Measurements from ENCODE around the gene MYO9A.
"Not testable (repeated sequence)": the region's sequence is repeated elsewhere in the genome, so short reads cannot be mapped to it uniquely, and the experiment has no call there.

The MYO9A gene

DNA sequence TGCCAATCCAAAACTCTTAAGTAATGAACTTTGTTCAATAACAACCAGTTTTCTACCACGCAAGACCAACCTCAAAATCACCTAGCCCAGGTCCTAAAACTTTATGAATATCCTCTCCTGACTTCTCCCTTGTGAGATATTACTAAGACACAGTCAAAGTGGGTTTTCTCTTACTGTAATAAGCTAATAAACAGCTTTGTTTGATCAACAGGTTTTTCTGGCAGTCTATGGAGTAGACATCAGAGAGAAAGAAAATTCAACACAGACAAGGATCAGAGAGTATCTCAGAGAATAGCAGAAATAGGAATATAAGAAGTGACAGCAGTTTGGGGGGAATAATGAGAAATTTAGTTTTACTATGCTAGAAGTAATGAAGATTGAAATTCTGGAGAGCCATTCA is 228.0 kb downstream of the MYO9A start:
- in situ Hi-C loops (cut with HindIII; ENCODE audit: low sequenced_read_pairs) = no loop called here

DNA sequence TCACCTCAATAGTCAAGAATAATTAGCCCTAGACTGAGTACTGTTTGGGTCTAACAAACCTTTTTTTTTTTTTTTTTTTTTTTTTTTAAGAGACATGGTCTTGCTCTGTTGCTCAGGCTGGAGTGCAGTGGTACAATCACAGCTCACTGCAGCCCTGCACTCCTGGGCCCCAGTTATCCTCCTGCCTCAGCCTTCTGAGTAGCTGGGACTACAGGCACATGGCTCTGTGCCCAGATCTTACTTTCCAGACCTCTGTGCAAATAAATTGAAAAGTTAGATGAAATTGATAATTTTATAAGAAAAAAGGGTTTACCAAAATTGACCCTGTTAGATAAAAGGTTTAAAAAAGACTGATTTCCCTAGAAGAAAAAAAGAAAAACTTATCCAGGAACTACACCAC is 228.6 kb downstream of the MYO9A start:
- in situ Hi-C loops (cut with HindIII; ENCODE audit: low sequenced_read_pairs) = no loop called here

DNA sequence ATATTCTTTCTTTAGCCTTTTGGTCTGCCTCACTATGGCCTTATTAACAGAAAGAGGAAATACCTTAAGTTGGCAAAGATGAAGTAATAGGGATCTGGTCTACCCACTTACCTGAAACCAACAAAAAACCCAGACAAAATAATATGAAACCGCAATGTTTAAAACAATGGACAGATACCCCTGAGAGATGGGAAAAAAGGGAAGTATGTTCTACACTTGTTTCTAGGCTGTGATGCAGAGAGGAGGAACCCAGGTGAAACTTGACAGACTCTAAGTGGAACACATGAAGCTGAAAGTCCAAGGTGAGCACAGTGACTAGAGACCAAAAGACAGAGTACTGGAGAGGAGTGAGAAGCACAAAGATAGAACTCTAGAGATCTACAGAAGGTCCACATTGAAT is 229.2 kb downstream of the MYO9A start:
- in situ Hi-C loops (cut with HindIII; ENCODE audit: low sequenced_read_pairs) = no loop called here

DNA sequence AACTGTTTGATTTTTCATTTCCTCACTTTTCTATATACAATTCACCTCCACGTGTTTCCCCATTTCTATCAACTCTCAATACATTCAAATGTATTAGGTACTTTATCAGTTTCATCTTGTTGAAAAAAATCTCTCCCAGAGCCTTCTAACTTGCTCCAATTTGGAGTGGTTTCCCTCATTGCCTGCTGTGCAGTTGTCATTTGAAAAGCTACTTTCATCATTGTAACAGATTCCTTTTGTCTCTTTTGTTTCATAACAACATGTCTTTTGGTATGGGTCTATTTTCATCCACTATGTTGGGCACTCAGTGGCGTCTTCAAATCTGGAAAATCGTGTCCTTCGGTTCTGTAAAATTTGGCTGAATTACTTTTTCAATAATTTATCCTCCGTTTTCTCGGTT is 232.6 kb downstream of the MYO9A start:
- in situ Hi-C loops (cut with HindIII; ENCODE audit: low sequenced_read_pairs) = no loop called here

DNA sequence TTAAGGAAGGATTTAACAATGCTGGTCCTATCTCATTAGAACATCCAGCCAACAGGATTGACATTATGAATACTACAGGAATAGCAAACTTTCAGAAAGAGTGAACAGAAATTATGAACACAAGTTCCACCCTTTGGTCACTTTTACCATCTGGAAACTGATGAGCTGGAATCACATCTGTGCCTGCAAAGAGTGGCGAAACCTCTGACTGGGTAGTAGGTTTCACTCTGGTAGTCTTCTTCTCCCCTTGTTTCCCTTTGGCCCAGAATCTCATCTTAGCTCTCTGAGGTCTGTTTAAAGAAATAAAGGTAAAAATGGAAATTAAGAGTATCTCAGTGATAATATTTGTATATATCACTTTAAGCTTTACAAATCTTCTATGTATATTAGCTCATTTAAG is 234.5 kb downstream of the MYO9A start:
- in situ Hi-C loops (cut with HindIII; ENCODE audit: low sequenced_read_pairs) = no loop called here

DNA sequence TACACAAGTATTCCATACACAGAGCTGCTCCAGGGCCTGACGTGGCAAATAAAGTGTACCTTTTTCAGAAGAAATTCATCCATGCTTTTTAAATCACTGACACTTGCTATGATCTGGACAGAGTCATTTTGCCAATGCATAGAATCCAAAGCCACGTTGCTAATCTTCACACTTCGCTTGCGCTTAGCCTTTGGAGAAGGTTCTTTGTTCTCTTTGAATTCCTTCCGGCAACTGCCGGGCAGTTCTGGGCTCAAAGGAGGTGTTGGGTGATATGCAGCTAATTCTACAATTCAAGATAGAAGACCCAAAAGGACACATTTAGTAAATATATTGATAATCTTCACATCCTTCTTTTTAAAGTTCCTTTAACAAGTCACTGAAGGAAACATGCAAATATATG is 237.7 kb downstream of the MYO9A start:
- in situ Hi-C loops (cut with HindIII; ENCODE audit: low sequenced_read_pairs) = no loop called here

DNA sequence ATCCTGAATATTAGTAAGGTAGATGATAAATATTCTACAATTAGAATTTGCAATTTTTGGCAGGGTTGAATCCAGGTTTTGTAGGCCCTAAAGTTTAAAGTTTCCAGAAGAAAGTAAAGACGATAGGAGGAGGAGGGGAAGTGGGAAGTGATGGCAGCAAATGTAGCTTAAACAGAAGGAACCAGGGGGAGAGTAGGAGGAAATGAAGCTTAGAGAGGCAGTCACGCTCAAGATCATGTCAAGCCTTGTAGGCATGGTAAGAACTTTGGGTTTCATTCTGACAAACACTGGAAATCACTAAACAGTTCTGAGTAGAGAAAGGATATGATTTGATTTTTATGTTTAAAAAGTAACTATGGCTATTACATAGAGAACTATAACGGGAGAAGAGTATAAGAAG is 243.7 kb downstream of the MYO9A start:
- in situ Hi-C loops (cut with HindIII; ENCODE audit: low sequenced_read_pairs) = no loop called here

DNA sequence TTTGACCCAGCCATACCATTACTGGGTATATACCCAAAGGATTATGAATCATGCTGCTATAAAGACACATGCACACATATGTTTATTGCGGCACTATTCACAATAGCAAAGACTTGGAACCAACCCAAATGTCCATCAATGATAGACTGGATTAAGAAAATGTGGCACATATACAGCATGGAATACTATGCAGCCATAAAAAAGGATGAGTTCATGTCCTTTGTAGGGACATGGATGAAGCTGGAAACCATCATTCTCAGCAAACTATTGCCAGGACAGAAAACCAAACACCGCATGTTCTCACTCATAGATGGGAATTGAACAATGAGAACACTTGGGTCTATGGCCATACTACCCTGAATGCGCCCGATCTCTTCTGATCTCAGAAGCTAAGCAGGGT is 259.7 kb downstream of the MYO9A start:
- in situ Hi-C loops (cut with HindIII; ENCODE audit: low sequenced_read_pairs) = not testable (repeated sequence)

DNA sequence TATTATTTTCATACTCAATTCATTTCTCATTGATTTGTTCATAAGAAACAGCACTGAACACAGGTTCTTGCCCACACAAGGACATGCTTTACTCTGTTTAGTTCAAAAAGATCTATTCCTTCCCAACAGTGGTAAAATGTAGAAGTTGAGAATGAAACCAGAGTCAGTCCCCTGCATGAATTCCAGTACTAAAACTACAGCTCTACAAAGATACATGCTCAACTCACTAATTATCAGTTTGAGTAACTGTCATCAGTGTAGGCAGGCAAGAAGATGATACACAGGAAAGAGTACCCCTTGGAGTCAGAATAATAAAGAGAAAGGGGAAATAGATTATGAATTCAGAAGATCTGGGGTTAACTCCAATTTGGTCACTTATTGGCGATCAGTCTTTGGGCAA is 264.4 kb downstream of the MYO9A start:
- in situ Hi-C loops (cut with HindIII; ENCODE audit: low sequenced_read_pairs) = no loop called here

DNA sequence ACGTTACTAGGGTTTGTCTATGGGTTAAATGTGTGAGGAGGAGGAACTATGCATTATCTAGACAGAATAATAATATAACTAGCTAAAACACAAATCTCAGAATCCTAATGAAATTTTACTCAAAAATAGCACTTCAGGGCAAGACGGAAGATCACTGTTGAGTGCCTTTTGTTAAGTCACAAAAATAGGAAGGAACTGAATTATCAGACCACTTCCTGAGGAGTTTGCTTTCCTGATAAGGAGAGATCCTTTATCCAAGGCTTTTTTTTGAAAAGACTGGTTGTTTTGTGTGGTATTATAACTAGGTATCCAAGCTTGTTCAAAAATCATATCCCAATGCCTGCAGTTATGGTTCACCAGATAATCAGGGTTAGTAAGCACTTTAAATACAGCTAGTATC is 273.0 kb downstream of the MYO9A start:
- in situ Hi-C loops (cut with HindIII; ENCODE audit: low sequenced_read_pairs) = no loop called here

DNA sequence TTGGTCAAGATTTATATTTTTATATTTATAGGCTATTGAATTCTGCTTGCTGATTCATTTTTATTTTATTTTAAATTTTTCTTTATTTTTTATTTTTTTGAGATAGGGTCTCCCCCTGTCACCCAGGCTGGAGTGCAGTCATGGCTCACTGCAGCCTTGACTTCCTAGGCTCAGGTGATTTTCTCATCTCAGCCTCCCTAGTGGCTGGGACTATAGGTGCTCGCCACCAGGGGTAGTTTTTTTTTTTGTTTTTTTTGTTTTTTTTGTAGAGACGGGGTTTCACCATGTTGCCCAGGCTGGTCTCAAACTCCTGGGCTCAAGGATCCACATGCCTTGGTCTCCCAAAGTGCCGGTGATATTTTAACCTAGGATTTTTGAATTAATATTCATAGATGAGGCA is 276.4 kb downstream of the MYO9A start:
- in situ Hi-C loops (cut with HindIII; ENCODE audit: low sequenced_read_pairs) = no loop called here

DNA sequence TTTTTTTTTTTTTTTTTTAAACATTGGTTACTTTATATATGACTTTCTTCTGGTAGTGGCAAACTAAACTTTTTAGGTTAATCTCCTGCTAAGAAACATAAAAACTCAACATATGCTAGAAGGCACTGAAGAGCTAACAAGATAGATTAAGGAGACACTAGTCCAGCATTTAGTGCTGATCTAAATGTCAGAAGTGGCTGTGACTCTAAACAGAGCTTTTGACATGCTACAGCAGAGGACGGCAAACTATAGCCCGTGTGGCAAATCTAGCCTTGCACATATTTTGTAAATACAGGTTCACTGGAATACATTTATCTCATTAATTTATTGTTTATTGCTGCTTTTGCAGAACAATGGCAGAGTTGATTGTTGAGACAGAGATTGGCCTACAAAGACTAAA is 287.0 kb downstream of the MYO9A start:
- in situ Hi-C loops (cut with HindIII; ENCODE audit: low sequenced_read_pairs) = no loop called here

DNA sequence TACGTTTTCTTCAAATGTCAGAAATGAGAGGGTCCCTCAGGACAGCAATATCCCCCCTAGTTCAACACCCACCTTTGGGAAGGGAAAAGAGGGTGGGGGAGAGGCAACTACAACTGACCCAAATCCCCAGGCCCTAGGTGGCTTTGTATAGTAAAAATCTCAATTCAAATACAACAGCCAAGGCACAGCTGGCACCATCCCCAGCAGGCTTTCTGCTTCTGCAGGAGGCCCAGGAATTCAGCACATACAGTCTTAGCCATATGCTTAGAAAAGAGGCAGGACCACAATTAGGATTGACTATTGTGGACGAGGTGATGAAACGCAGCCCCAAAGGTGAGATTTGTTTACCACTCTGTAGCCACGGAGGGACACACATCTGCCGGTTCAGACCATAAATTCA is 291.8 kb downstream of the MYO9A start:
- in situ Hi-C loops (cut with HindIII; ENCODE audit: low sequenced_read_pairs) = no loop called here

DNA sequence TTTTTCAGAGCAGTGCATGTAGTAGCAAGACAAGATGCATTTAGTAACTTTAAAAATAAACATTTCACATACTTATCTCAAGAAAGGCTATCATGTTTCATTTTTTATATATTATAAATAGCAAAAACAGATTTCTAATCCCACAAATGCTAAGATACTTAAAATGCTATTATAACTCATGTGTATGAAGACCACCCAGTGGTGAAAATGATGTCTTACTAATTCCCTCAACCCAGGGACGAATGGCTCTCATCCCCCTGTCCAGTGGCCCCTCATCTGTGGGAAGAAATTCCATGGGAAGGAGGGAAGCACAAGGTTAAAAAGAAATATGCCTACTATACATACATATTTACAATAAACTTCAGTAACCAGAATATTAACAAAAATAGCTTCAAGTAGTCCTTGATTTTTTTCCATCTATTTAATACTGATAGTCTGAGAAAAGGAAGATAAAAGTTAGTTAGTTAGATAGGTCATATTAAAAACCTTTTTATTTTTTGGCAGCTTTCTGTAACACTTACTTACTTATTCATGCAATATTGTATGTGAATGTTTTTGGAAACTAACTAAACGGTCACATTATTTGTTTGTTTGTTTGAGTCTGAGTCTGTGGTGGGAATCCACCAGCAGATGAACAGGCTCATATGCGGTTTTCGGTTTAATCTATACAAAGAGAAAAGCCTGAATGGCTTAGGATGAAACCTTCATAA is 292.8 kb downstream of the MYO9A start:
- in situ Hi-C loops (cut with HindIII; ENCODE audit: low sequenced_read_pairs) = no loop called here

DNA sequence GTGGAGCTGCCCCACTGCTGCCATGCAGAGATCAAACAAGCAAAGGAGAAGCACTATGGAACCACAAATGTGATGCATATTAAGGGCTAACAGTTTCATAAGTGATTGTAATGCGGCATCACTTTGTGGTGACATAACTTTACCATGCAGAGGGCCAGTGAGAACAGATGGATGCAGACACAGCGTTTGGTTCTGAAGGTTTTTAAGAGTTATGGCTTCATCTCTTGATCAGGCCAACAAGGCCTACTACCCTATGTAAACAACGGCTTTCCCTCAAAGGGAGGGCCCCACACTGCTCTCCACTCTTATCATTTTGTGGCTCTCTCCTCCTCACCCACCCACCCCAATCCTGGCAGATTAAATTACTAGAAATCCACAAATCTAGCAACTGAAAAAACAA is 294.1 kb downstream of the MYO9A start:
- in situ Hi-C loops (cut with HindIII; ENCODE audit: low sequenced_read_pairs) = no loop called here

DNA sequence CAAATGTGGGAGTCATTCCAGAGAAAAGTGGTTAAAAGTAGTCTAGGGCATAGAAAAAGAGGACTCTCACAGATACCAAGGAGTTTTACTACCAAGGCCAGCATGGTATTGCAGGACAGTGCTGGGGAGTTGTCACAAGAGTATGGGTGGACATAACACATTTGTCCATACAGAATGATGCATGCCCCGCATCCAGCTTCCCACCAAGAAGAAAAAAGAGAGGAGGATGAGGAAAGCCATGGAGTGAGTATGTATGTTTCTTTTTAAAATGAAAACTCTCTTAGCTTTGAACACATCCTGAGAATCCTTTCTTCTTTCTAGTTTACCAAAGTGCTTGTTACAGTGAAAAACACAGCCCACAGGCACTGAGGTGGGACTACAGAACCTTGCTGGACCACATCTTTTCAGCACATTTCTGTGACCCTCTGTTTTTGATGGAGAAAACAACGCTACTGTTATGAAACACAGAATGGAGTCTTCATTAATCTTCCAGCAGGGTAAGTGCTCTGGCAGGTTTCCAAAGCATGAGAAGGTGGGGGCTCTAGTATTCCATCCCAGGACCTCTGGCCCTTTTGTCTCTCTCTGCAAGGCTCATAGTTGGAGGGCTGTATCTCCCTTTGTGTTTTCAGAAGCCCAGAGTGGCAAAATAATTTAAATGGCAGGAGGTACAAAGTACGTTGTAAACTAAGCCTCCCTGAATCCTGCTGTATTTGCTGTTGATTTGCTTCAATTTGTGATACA is 294.9 kb downstream of the MYO9A start:
- in situ Hi-C loops (cut with HindIII; ENCODE audit: low sequenced_read_pairs) = no loop called here

DNA sequence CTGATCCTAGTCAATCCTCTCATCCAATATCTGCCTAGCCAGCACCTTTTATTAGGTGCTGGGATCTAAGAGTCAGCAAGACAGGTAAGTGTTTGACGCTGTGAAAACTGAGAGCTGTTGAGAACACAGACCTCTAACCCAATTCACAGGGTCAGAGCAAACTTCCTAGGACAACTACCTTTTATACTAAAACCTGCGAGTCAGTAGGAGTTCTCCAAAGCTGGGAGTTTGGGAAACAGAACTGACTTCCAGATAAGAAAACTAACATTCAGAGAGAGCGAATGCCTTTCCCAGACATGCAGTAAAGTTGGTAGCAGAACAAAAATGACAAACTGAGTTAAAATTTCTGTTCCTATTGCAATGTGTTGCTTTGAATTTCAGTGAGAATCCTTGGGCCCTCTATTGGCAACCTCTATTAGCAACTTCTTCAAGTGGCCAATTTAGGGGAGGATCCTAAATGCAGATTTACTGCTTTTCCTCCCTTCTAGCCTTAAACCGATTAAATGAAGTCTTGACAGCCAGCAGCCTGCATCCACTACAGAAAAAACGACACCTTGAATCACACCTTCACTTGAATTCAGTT is 296.3 kb downstream of the MYO9A start:
- in situ Hi-C loops (cut with HindIII; ENCODE audit: low sequenced_read_pairs) = no loop called here

DNA sequence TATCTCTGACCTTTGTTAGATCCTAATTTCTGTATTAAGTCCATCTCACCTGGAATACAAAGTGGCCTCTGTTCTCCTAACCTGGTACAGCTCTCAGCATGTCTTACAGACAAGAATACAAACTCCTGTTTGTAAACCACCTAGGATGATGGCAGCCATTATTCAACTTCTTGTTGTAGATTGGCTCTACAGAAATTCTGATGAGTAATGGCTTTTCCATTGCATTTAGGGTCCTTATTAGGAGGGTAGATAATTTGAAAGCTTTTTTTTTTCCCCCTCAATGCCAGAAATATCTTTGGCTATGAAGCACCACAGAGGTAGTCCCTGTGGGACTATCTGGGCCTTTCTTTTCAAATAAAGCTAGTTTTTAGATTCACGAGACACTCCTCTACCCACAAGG is 297.8 kb downstream of the MYO9A start:
- in situ Hi-C loops (cut with HindIII; ENCODE audit: low sequenced_read_pairs) = no loop called here

DNA sequence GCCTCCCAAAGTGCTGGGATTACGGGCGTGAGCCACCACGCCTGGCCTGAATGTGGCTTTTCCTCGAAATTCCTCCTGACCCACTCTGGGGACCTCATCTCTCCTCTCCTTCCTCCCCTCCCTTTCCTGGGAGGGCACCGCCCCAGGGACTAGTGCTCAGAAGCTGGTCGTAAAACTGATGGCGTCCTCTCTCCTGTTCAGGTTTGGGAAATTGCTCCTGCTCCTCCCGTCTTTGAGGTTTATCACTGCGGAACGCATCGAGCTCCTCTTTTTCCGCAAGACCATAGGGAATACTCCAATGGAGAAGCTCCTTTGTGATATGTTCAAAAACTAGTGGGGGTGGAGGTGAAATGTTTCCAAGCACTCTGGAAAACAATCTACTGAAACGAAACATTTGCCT is 300.6 kb downstream of the MYO9A start:
- in situ Hi-C loops (cut with HindIII; ENCODE audit: low sequenced_read_pairs) = no loop called here

DNA sequence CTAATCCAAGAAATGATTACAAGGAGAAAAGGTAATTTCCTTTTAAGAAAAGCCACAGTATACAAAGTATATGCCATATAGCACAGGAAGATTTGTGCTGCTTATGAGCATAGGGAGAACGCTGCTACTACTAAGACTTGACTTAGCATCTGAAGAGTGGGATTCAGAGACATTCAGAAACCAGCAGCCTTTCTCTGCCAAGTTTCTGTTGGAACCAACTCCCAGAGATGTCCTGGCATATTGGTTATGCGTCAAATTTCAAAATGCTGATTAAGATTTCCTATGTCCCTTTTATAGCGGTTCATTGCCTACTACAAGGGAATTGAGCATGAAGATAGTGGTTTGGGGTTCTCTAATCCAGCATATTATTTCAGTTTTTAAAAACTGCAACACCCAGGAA is 302.6 kb downstream of the MYO9A start:
- in situ Hi-C loops (cut with HindIII; ENCODE audit: low sequenced_read_pairs) = no loop called here

DNA sequence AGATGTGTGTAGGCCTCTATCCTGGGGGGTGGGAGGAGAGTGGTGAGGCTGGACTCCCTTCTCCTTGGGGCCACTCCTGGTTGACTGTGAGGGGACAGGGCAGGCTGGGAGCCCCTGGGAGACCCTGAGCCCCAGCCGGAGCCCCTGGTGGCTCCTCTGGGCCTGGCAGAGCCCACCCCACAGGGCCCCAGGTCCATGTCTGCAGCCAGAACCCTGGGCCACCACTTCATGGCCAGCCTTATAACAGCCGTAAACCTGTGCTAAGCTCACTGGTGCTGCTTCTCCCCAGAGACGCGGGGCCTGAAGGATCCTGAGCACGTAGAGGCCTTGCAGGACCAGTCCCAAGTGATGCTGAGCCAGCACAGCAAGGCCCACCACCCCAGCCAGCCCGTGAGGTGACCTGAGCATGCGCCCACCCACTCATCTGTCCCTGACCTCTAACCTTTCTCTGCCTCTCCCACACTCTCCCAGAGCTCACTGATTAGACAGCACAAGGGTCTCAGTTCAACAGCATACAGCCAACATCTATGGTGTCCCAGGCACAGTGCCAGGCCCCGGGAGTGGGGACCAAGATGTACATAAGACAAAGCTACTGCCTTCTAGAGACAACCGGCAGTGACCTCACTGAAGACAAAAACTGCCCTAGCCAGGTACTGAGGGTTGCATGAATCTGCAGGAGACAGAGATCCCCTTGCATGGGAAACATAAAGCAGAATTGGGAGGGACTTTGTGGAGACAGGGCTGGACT is 304.1 kb downstream of the MYO9A start:
- in situ Hi-C loops (cut with HindIII; ENCODE audit: low sequenced_read_pairs) = no loop called here

Data from endothelial cell of hepatic sinusoid (primary cell).